Measurements from ENCODE around the gene ACYP2.

Gene ACYP2

GRCh38 chr2:54348646-54349045, 233.2 kb downstream of the ACYP2 start:
- Histone ChIP-seq H3K27ac (ENCODE audit: extremely low read depth, low read depth, low read length) (no peak overlapping the region), H3K36me3 (ENCODE audit: control insufficient read depth in 2 of 2, insufficient read depth in 1 of 2, low read length in 2 of 2) (no peaks in the 10 kb centered on the region), H3K4me1 (ENCODE audit: control insufficient read depth, insufficient read depth, low read length) (no peaks in the 10 kb centered on the region), H3K9me3 (ENCODE audit: control insufficient read depth, insufficient read depth, low read depth, low read length) (no peaks in the 10 kb centered on the region), H3K4me3 (ENCODE audit: low read depth, low read length) (no peak overlapping the region)
- POLR2A ChIA-PET, result no interaction called here
- CTCF ChIA-PET, result no interaction called here
- TF ChIP-seq ZNF626 (tag by site-specific recombination; IDR thresholded peaks at IDR 0.05), result no peak
- no peak for TF ChIP-seq ZNF776 (tag by site-specific recombination; IDR thresholded peaks at IDR 0.05; ENCODE audit: borderline replicate concordance)
- no peak for TF ChIP-seq ZNF19 (tag by site-specific recombination; IDR thresholded peaks at IDR 0.05; ENCODE audit: low read depth)
- no peak for TF ChIP-seq ZXDB (tag by site-specific recombination; IDR thresholded peaks at IDR 0.05)
- no peak for TF ChIP-seq ZNF155 (tag by site-specific recombination; IDR thresholded peaks at IDR 0.05)
- no peak for TF ChIP-seq ZNF366 (tag by site-specific recombination; conservative IDR thresholded peaks at IDR 0.05)
- TF ChIP-seq MYNN (tag by site-specific recombination; IDR thresholded peaks at IDR 0.05; ENCODE audit: borderline replicate concordance), result no peak
- TF ChIP-seq, protein P1, sequence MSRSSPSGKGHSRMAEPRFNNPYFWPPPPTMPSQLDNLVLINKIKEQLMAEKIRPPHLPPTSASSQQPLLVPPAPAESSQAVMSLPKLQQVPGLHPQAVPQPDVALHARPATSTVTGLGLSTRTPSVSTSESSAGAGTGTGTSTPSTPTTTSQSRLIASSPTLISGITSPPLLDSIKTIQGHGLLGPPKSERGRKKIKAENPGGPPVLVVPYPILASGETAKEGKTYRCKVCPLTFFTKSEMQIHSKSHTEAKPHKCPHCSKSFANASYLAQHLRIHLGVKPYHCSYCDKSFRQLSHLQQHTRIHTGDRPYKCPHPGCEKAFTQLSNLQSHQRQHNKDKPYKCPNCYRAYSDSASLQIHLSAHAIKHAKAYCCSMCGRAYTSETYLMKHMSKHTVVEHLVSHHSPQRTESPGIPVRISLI (tag by site-specific recombination; IDR thresholded peaks at IDR 0.05), result no peak
- TF ChIP-seq, protein P2, sequence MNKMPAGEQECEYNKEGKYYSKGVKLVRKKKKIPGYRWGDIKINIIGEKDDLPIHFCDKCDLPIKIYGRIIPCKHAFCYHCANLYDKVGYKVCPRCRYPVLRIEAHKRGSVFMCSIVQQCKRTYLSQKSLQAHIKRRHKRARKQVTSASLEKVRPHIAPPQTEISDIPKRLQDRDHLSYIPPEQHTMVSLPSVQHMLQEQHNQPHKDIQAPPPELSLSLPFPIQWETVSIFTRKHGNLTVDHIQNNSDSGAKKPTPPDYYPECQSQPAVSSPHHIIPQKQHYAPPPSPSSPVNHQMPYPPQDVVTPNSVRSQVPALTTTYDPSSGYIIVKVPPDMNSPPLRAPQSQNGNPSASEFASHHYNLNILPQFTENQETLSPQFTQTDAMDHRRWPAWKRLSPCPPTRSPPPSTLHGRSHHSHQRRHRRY (tag by site-specific recombination; IDR thresholded peaks at IDR 0.05), result no peak
- TF ChIP-seq ZNF24 (tag by site-specific recombination; IDR thresholded peaks at IDR 0.05), result no peak
- TF ChIP-seq ZNF174 (tag by site-specific recombination; IDR thresholded peaks at IDR 0.05), result no peak
- TF ChIP-seq SP3 (tag by site-specific recombination; IDR thresholded peaks at IDR 0.05), result no peak
- no peak for TF ChIP-seq MZF1 (tag by site-specific recombination; IDR thresholded peaks at IDR 0.05; ENCODE audit: borderline replicate concordance)

DNA sequence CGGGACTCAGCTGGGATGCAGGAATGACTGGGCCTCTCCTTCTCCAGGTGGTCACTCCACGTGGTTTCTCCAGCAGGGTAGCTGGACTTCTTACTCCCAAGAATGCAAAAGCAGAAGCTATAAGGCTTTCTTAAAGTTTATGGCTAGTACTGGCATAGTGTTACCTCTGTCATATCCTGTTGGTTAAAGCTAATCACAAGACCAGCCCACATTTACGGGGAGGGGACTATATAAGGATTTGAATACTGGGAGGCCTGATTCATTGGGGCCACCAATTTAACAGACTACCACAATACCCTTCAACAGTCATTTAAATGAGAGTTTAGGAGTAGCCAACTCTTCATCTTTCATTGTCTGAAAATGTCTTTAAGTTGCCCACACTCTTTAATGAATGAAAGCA, 235.0 kb downstream of the ACYP2 start:
- Histone ChIP-seq H3K27ac (ENCODE audit: extremely low read depth, low read depth, low read length) (no peak overlapping the region), H3K4me3 (ENCODE audit: low read depth, low read length) (no peak overlapping the region), H3K36me3 (ENCODE audit: control insufficient read depth in 2 of 2, insufficient read depth in 1 of 2, low read length in 2 of 2) (no peaks in the 10 kb centered on the region), H3K9me3 (ENCODE audit: control insufficient read depth, insufficient read depth, low read depth, low read length) (no peaks in the 10 kb centered on the region), H3K4me1 (ENCODE audit: control insufficient read depth, insufficient read depth, low read length) (no peaks in the 10 kb centered on the region)
- TF ChIP-seq REPIN1 (tag by site-specific recombination; IDR thresholded peaks at IDR 0.05; ENCODE audit: low read depth) (no peak), ZFHX2 (tag by site-specific recombination; conservative IDR thresholded peaks at IDR 0.05) (no peak), ZNF701 (tag by site-specific recombination; IDR thresholded peaks at IDR 0.05) (no peak), ZBTB1 (tag by site-specific recombination; IDR thresholded peaks at IDR 0.05) (no peak), ZNF747 (tag by site-specific recombination; IDR thresholded peaks at IDR 0.05) (no peak), ZNF549 (tag by site-specific recombination; IDR thresholded peaks at IDR 0.05) (no peak), ZNF677 (tag by site-specific recombination; IDR thresholded peaks at IDR 0.05) (no peak)
- TF ChIP-seq, protein P3, sequence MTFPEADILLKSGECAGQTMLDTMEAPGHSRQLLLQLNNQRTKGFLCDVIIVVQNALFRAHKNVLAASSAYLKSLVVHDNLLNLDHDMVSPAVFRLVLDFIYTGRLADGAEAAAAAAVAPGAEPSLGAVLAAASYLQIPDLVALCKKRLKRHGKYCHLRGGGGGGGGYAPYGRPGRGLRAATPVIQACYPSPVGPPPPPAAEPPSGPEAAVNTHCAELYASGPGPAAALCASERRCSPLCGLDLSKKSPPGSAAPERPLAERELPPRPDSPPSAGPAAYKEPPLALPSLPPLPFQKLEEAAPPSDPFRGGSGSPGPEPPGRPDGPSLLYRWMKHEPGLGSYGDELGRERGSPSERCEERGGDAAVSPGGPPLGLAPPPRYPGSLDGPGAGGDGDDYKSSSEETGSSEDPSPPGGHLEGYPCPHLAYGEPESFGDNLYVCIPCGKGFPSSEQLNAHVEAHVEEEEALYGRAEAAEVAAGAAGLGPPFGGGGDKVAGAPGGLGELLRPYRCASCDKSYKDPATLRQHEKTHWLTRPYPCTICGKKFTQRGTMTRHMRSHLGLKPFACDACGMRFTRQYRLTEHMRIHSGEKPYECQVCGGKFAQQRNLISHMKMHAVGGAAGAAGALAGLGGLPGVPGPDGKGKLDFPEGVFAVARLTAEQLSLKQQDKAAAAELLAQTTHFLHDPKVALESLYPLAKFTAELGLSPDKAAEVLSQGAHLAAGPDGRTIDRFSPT (tag by site-specific recombination; IDR thresholded peaks at IDR 0.05), result no peak
- TF ChIP-seq, protein P4, sequence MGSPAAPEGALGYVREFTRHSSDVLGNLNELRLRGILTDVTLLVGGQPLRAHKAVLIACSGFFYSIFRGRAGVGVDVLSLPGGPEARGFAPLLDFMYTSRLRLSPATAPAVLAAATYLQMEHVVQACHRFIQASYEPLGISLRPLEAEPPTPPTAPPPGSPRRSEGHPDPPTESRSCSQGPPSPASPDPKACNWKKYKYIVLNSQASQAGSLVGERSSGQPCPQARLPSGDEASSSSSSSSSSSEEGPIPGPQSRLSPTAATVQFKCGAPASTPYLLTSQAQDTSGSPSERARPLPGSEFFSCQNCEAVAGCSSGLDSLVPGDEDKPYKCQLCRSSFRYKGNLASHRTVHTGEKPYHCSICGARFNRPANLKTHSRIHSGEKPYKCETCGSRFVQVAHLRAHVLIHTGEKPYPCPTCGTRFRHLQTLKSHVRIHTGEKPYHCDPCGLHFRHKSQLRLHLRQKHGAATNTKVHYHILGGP (tag by site-specific recombination; IDR thresholded peaks at IDR 0.05), result no peak
- ChIA-PET POLR2A (no interaction called here), CTCF (interaction anchor here (1.0 kb wide), 1 partner anchor 152 kb away, joined by 3 read pairs; no protein-coding TSS in a partner anchor)

Measured in HEK293 (cell line).